ENCODE data around the gene COL23A1.

DNA sequence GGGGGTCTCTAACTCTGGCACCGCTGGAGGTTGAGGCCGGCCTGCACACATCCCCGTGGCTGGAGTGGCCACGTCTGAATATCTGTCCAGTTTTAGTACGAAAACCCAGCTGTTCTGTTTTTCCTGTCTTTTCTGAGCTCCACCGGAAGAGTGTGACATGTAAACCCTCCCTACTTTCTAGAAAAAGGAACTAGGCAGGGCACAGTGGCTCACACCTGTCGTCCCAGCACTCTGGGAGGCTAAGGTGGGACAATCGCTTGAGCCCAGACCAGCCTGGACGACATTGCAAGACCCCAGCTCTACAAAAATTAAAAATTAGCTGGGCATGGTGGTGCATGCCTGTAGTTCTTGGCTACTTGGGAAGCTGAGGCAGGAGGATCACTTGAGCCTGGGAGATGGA, 349.4 kb downstream of the COL23A1 start:
- TF ChIP-seq, protein P1, sequence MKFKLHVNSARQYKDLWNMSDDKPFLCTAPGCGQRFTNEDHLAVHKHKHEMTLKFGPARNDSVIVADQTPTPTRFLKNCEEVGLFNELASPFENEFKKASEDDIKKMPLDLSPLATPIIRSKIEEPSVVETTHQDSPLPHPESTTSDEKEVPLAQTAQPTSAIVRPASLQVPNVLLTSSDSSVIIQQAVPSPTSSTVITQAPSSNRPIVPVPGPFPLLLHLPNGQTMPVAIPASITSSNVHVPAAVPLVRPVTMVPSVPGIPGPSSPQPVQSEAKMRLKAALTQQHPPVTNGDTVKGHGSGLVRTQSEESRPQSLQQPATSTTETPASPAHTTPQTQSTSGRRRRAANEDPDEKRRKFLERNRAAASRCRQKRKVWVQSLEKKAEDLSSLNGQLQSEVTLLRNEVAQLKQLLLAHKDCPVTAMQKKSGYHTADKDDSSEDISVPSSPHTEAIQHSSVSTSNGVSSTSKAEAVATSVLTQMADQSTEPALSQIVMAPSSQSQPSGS (CRISPR knock-in tag; IDR thresholded peaks at IDR 0.05; ENCODE audit: borderline replicate concordance, low read depth) = no peak
- no peak for TF ChIP-seq NFYB (CRISPR knock-in tag; conservative IDR thresholded peaks at IDR 0.05; ENCODE audit: low read depth)
- TF ChIP-seq, protein P2, sequence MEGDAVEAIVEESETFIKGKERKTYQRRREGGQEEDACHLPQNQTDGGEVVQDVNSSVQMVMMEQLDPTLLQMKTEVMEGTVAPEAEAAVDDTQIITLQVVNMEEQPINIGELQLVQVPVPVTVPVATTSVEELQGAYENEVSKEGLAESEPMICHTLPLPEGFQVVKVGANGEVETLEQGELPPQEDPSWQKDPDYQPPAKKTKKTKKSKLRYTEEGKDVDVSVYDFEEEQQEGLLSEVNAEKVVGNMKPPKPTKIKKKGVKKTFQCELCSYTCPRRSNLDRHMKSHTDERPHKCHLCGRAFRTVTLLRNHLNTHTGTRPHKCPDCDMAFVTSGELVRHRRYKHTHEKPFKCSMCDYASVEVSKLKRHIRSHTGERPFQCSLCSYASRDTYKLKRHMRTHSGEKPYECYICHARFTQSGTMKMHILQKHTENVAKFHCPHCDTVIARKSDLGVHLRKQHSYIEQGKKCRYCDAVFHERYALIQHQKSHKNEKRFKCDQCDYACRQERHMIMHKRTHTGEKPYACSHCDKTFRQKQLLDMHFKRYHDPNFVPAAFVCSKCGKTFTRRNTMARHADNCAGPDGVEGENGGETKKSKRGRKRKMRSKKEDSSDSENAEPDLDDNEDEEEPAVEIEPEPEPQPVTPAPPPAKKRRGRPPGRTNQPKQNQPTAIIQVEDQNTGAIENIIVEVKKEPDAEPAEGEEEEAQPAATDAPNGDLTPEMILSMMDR (IDR thresholded peaks at IDR 0.05) = no peak
- TF ChIP-seq, protein P3, sequence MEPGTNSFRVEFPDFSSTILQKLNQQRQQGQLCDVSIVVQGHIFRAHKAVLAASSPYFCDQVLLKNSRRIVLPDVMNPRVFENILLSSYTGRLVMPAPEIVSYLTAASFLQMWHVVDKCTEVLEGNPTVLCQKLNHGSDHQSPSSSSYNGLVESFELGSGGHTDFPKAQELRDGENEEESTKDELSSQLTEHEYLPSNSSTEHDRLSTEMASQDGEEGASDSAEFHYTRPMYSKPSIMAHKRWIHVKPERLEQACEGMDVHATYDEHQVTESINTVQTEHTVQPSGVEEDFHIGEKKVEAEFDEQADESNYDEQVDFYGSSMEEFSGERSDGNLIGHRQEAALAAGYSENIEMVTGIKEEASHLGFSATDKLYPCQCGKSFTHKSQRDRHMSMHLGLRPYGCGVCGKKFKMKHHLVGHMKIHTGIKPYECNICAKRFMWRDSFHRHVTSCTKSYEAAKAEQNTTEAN (CRISPR knock-in tag; IDR thresholded peaks at IDR 0.05) = no peak
- TF ChIP-seq, protein P4, sequence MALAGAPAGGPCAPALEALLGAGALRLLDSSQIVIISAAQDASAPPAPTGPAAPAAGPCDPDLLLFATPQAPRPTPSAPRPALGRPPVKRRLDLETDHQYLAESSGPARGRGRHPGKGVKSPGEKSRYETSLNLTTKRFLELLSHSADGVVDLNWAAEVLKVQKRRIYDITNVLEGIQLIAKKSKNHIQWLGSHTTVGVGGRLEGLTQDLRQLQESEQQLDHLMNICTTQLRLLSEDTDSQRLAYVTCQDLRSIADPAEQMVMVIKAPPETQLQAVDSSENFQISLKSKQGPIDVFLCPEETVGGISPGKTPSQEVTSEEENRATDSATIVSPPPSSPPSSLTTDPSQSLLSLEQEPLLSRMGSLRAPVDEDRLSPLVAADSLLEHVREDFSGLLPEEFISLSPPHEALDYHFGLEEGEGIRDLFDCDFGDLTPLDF (CRISPR knock-in tag; IDR thresholded peaks at IDR 0.05) = no peak
- no peak for TF ChIP-seq ZNF138 (CRISPR knock-in tag; conservative IDR thresholded peaks at IDR 0.05)
- TF ChIP-seq CBFB (CRISPR knock-in tag; IDR thresholded peaks at IDR 0.05; ENCODE audit: low read depth) = no peak
- no peak for TF ChIP-seq CREB1 (CRISPR knock-in tag; IDR thresholded peaks at IDR 0.05)
- TF ChIP-seq ZNF416 (CRISPR knock-in tag; IDR thresholded peaks at IDR 0.05) = no peak
- TF ChIP-seq, protein P5, sequence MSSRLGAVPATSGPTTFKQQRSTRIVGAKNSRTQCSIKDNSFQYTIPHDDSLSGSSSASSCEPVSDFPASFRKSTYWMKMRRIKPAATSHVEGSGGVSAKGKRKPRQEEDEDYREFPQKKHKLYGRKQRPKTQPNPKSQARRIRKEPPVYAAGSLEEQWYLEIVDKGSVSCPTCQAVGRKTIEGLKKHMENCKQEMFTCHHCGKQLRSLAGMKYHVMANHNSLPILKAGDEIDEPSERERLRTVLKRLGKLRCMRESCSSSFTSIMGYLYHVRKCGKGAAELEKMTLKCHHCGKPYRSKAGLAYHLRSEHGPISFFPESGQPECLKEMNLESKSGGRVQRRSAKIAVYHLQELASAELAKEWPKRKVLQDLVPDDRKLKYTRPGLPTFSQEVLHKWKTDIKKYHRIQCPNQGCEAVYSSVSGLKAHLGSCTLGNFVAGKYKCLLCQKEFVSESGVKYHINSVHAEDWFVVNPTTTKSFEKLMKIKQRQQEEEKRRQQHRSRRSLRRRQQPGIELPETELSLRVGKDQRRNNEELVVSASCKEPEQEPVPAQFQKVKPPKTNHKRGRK (CRISPR knock-in tag; IDR thresholded peaks at IDR 0.05; ENCODE audit: borderline replicate concordance) = no peak
- TF ChIP-seq SP1 (CRISPR knock-in tag; conservative IDR thresholded peaks at IDR 0.05) = no peak
- no peak for TF ChIP-seq ZNF263 (CRISPR knock-in tag; IDR thresholded peaks at IDR 0.05; ENCODE audit: low read depth)
- no peak for TF ChIP-seq TCF7 (CRISPR knock-in tag; IDR thresholded peaks at IDR 0.05; ENCODE audit: low read depth)
- TF ChIP-seq ETV6 (CRISPR knock-in tag; IDR thresholded peaks at IDR 0.05) = no peak
